HEK293 (cell line): ENCODE results near the gene AGT.

Source experiments
- CTCF ChIP-seq: fragments of 450-650 bp; formaldehyde crosslinking; IDR thresholded peaks from 2 replicates; pipeline ENCODE4 v1.5.1; 2016; ENCODE audit warnings: missing biosample characterization, missing genetic modification characterization
- ZBTB7A ChIP-seq: fragments of 450-650 bp; formaldehyde crosslinking; IDR thresholded peaks from 2 replicates; pipeline ENCODE4 v1.5.1; 2016; ENCODE audit warnings: low read depth, missing biosample characterization, missing genetic modification characterization

- TF ChIP-seq ZBTB7A (tag by site-specific recombination) (no peak), CTCF (tag by site-specific recombination) (no peak)
Measured at GRCh38 chr1:230690101-230690500, 23.8 kb downstream of the AGT start.
